B cell (primary cell): ENCODE measurements around the gene VAC14. TPM values are rescaled to one million over a fixed set of nuclear protein-coding genes. Genes with fewer than 3 reads are reported as not detected.

ENCODE experiments used
- ATAC-seq: fragments of 200-7000 bp; cut with Tn5 transposase; one replicate; pipeline ENCODE4 v1.10.0; 2021; ENCODE audit warnings: low read depth, mild to moderate bottlenecking, moderate number of reproducible peaks, moderate library complexity
- CTCF ChIA-PET: fragments of 350-600 bp; sonication (Branson Sonifier 250); formaldehyde crosslinking; loops from one replicate; lab custom pipeline; 2021; ENCODE audit warnings: antibody characterized with exemption, inconsistent platforms; lab: Charles Lee
- POLR2A ChIA-PET: fragments of 350-600 bp; sonication (Branson Sonifier 250); formaldehyde crosslinking; loops from one replicate; lab custom pipeline; 2021; ENCODE audit warnings: antibody characterized with exemption; lab: Charles Lee
- DNase-seq: peaks from one replicate; pipeline ENCODE4 v3.0.0; 2013
- H2AFZ ChIP-seq: 2 replicates; pipeline ENCODE4 v1.6.1; 2012; ENCODE audit warnings: mild to moderate bottlenecking, low read depth, low read length; ENCODE audit not compliant: insufficient read depth, poor library complexity, severe bottlenecking
- H3K27ac ChIP-seq, 2 donors: 1 replicate in 1 of 2; 2 replicates in 1 of 2; pipeline ENCODE4 v1.5.1; 2012 to 2013; ENCODE audit warnings: low read length in 2 of 2, mild to moderate bottlenecking in 2 of 2, moderate library complexity in 1 of 2
- H3K27me3 ChIP-seq, 4 experiments: fragments of 200-600 bp in 1 of 4; sonication (generic) in 1 of 4; replicated peaks in 1 of 4; 1 replicate in 2 of 4; 2 replicates in 2 of 4; pipeline versions ENCODE4 v1.6.1 to v1.7.0; 2013 to 2016; ENCODE audit warnings: low read length in 3 of 4, mild to moderate bottlenecking in 2 of 4, mixed read lengths in 1 of 4, moderate library complexity in 1 of 4; ENCODE audit not compliant: insufficient read depth in 4 of 4, control insufficient read depth in 3 of 4; ENCODE audit errors: control extremely low read depth in 1 of 4
- H3K36me3 ChIP-seq, 2 experiments: replicated peaks in 1 of 2; 1 replicate in 1 of 2; 2 replicates in 1 of 2; pipeline versions ENCODE4 v1.6.1 to v1.7.1; 2013; ENCODE audit warnings: low read length in 1 of 2; ENCODE audit not compliant: insufficient read depth in 2 of 2, control insufficient read depth in 1 of 2; ENCODE audit errors: control extremely low read depth in 1 of 2, extremely low read depth in 1 of 2
- H3K4me1 ChIP-seq, 2 donors: fragments of 200-600 bp in 1 of 2; sonication (generic) in 1 of 2; 1 replicate in 1 of 2; 2 replicates in 1 of 2; pipeline versions ENCODE4 v1.5.1 to v1.6.1; 2013 to 2017; ENCODE audit warnings: low read length in 2 of 2; ENCODE audit not compliant: control insufficient read depth in 2 of 2, insufficient read depth in 2 of 2
- H3K4me2 ChIP-seq: replicated peaks from 2 replicates; pipeline ENCODE3; 2012; ENCODE audit warnings: mild to moderate bottlenecking, low read depth, low read length; ENCODE audit not compliant: poor library complexity, severe bottlenecking
- H3K4me3 ChIP-seq, 5 experiments: fragments of 200-600 bp in 1 of 5; sonication (generic) in 1 of 5; 1 replicate in 3 of 5; 2 replicates in 2 of 5; pipeline versions ENCODE4 v1.5.1 to v1.7.0; 2011 to 2016; ENCODE audit warnings: low read length in 4 of 5, mild to moderate bottlenecking in 4 of 5, low read depth in 2 of 5, control low read depth in 1 of 5, moderate library complexity in 1 of 5; ENCODE audit not compliant: insufficient read depth in 1 of 5; ENCODE audit errors: control extremely low read depth in 1 of 5, extremely low read depth in 1 of 5
- H3K79me2 ChIP-seq: fragments of 200-600 bp; sonication (generic); one replicate; pipeline ENCODE4 v1.6.0; 2016; ENCODE audit warnings: low read length; ENCODE audit not compliant: control insufficient read depth, insufficient read depth
- H3K9ac ChIP-seq: fragments of 200-600 bp; sonication (generic); 2 replicates; pipeline ENCODE4 v1.6.1; 2017; ENCODE audit warnings: mild to moderate bottlenecking, low read length, moderate library complexity
- H3K9me3 ChIP-seq, 3 donors: one replicate each; pipeline versions ENCODE4 v1.6.1 to v1.7.1; 2013; ENCODE audit warnings: low read length in 2 of 3; ENCODE audit not compliant: control insufficient read depth in 2 of 3, insufficient read depth in 1 of 3; ENCODE audit errors: control extremely low read depth in 1 of 3
- H4K20me1 ChIP-seq: 2 replicates; pipeline ENCODE4 v1.6.0; 2012; ENCODE audit warnings: mild to moderate bottlenecking, low read length; ENCODE audit not compliant: insufficient read depth, control insufficient read depth, poor library complexity, severe bottlenecking
- H3K27ac Mint-ChIP-seq: one replicate; pipeline ENCODE4 v1.8.0; 2021; ENCODE audit warnings: mixed read lengths
- H3K27me3 Mint-ChIP-seq: one replicate; pipeline ENCODE4 v1.8.0; 2021; ENCODE audit warnings: mixed read lengths
- H3K4me1 Mint-ChIP-seq: one replicate; pipeline ENCODE4 v1.8.0; 2021; ENCODE audit warnings: mixed read lengths
- H3K4me3 Mint-ChIP-seq: one replicate; pipeline ENCODE4 v1.8.0; 2021; ENCODE audit warnings: mixed read lengths
- H3K9me3 Mint-ChIP-seq: one replicate; pipeline ENCODE4 v1.8.0; 2022; ENCODE audit warnings: mixed read lengths; ENCODE audit not compliant: insufficient read depth
- CTCF ChIP-seq: fragments of 200-600 bp; IDR thresholded peaks from one replicate; pipeline ENCODE4 v1.8.0; 2022; ENCODE audit warnings: antibody characterized with exemption, mild to moderate bottlenecking
- EZH2 ChIP-seq: IDR thresholded peaks from 2 replicates; pipeline ENCODE4 v1.6.1; 2012; ENCODE audit warnings: borderline replicate concordance, low read depth, mild to moderate bottlenecking, moderate library complexity, low read length; ENCODE audit not compliant: insufficient read depth, poor library complexity, severe bottlenecking
- WGBS: methylation state at CpG from one replicate; pipeline ENCODE4 v1.1.5; 2013; ENCODE audit warnings: missing lambda C conversion rate; ENCODE audit not compliant: insufficient coverage; 5-methylcytosine and 5-hydroxymethylcytosine counted together
- intact Hi-C: fragments of 100-400 bp; cut with micrococcal nuclease; formaldehyde crosslinking; loops from one replicate; pipeline ENCODE4 v1.10.0; 2022
- polyA plus RNA-seq: library from polyadenylated mRNA; depleted of rRNA; stranded (reverse); fragments of >200 nt; gene quantifications from 2 replicates; pipeline ENCODE4 v1.2.3, GENCODE V29; 2012
- total RNA-seq, 2 donors: library from RNA; stranded (reverse); fragments of 120-200 nt in 1 of 2; gene quantifications; 1 replicate in 1 of 2; 2 replicates in 1 of 2; pipeline versions ENCODE4 v1.2.3 to v1.2.4, GENCODE V29; 2013 to 2022

The VAC14 gene
- total and polyA plus RNA-seq, 2 donors (not counting 1 experiment from before 2014, with no cell fraction given) = 42.6 to 64.7 TPM

DNA sequence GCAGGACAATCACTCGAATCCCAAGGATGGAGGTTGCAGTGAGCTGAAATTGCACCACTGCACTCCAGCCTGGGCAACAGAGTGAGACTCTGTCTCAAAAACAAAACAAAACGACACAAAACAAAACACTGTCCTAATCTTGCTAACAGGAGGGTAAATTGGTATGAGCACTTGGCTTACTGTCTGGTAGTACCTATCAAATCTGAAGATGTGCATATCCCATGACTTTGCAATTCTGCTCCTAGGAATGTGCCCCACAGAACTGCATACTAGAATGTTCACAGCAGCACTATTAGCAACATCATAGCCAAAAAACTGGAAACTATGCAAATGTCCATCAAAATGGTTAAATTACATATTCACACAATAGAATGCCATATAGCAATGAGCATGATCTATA is 130.8 kb downstream of the VAC14 start:
- Mint-ChIP-seq H3K27me3 (no peaks in the 10 kb centered on the region), H3K9me3 (no peaks in the 10 kb centered on the region), H3K27ac (no peak overlapping the region), H3K4me1 (no peaks in the 10 kb centered on the region), H3K4me3 (no peak overlapping the region)
- Histone ChIP-seq H3K9ac (no peak overlapping the region), H3K79me2 (no peaks in the 10 kb centered on the region), H3K4me1 (no peaks in the 10 kb centered on the region), H3K4me2 (no peak overlapping the region), H4K20me1 (no peaks in the 10 kb centered on the region), H3K9me3 (no peaks in the 10 kb centered on the region), H3K27me3 (no peaks in the 10 kb centered on the region), H3K27ac (no peak overlapping the region), H3K36me3 (no peaks in the 10 kb centered on the region), H3K4me3 (no peak overlapping the region), H2AFZ (no peak overlapping the region)
- ATAC-seq (no peak), DNase-seq (no peak)
- TF ChIP-seq EZH2 (no peak), CTCF (no peak)
- WGBS = no CpG with 5 or more reads among the region's 2 CpGs
- intact Hi-C loops = no loop called here
- POLR2A ChIA-PET = no interaction called here
- CTCF ChIA-PET = no interaction called here

DNA sequence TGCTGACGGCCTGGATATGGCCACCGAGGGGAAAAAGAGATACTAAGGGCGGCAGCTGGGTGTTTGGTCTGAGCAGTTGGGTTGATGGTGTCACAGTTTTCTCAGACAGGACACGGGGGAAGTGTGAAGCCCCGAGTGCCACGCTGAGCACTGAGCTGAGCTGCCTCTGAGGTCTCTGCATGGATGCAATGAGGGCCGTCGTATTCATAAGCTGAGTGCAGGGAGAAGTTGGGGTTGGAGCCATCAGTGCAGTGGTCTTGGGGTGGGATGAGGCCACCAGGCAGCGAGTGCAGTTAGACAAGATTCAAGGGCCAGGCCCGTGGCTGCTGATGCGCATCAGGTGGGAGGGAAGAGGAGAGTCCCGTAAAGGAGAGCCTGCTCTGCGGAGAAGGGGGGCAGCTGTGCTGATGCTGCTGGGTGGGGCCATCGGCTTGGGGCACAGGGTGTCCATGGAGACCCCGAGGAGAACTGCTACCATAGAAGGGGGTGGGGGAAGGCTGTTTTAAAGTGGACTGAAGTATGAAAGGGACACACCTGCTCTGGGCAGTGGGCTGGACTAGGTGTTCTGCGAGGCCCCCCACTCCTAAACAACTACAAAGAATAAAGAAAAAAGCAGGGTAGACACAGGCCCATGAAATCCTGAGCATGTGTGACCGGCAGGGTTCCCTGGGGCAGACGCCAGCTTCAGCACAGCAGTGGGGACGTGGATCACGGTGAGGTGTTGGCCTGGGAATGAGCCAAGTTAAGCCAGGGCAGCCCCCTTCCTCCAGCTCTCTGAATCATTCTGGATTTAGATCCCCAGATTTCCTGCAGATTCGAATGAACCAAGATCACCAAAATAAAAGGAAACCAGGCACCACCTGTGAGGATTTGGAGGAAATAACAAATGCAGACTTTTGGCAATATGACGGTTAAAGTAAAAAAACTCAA is 134.9 kb downstream of the VAC14 start:
- H3K79me2 ChIP-seq = no peaks in the 10 kb centered on the region
- H3K9ac ChIP-seq = no peak overlapping the region
- no peaks in the 10 kb centered on the region for H3K4me1 ChIP-seq
- H3K4me2 ChIP-seq = no peak overlapping the region
- no peak for TF ChIP-seq EZH2
- TF ChIP-seq CTCF = no peak
- DNase-seq (no peak), ATAC-seq (no peak)
- H3K36me3 ChIP-seq = no peaks in the 10 kb centered on the region
- H3K9me3 ChIP-seq = no peaks in the 10 kb centered on the region
- no peaks in the 10 kb centered on the region for H3K27me3 Mint-ChIP-seq
- H3K27ac ChIP-seq = no peak overlapping the region
- no peak overlapping the region for H3K27ac Mint-ChIP-seq
- H4K20me1 ChIP-seq = no peaks in the 10 kb centered on the region
- no peaks in the 10 kb centered on the region for H3K27me3 ChIP-seq
- no peak overlapping the region for H3K4me3 ChIP-seq
- WGBS = 90% methylated on average over 18 of the region's 22 CpGs
- no peaks in the 10 kb centered on the region for H3K4me1 Mint-ChIP-seq
- no peaks in the 10 kb centered on the region for H3K9me3 Mint-ChIP-seq
- intact Hi-C loops = no loop called here
- POLR2A ChIA-PET = no interaction called here
- no peak overlapping the region for H2AFZ ChIP-seq
- H3K4me3 Mint-ChIP-seq = no peak overlapping the region
- CTCF ChIA-PET = no interaction called here
